Measurements from ENCODE around the gene SSBP3.
"Not testable (repeated sequence)": the region's sequence is repeated elsewhere in the genome, so short reads cannot be mapped to it uniquely, and the experiment has no call there.

The SSBP3 gene

GRCh38 chr1:54244655-54245054 lies 161.5 kb downstream of the SSBP3 start:
- DNase-seq (ENCODE audit: low read depth), result no peak

GRCh38 chr1:54243022-54243421 lies 163.2 kb downstream of the SSBP3 start:
- DNase-seq (ENCODE audit: low read depth), result no peak

GRCh38 chr1:54241364-54241763 lies 164.8 kb downstream of the SSBP3 start:
- no peak for DNase-seq (ENCODE audit: low read depth)

- no peak for DNase-seq (ENCODE audit: low read depth)
Measured at GRCh38 chr1:54240741-54241335, 165.4 kb downstream of the SSBP3 start.

GRCh38 chr1:54239631-54240031 lies 166.6 kb downstream of the SSBP3 start:
- DNase-seq (ENCODE audit: low read depth), result no peak

- DNase-seq (ENCODE audit: low read depth), result no peak
Measured at GRCh38 chr1:54239035-54239383, 167.2 kb downstream of the SSBP3 start.

- DNase-seq (ENCODE audit: low read depth), result no peak
Measured at GRCh38 chr1:54238353-54239034, 167.7 kb downstream of the SSBP3 start.

GRCh38 chr1:54237586-54237985 lies 168.6 kb downstream of the SSBP3 start:
- no peak for DNase-seq (ENCODE audit: low read depth)

- DNase-seq (ENCODE audit: low read depth), result no peak
Measured at GRCh38 chr1:54234284-54234683, 171.9 kb downstream of the SSBP3 start.

GRCh38 chr1:54233196-54233595 lies 173.0 kb downstream of the SSBP3 start:
- DNase-seq (ENCODE audit: low read depth), result not testable (repeated sequence)

- no peak for DNase-seq (ENCODE audit: low read depth)
Measured at GRCh38 chr1:54230507-54231339, 175.5 kb downstream of the SSBP3 start.

GRCh38 chr1:54229281-54229891 lies 176.8 kb downstream of the SSBP3 start:
- no peak for DNase-seq (ENCODE audit: low read depth)

GRCh38 chr1:54228638-54229079 lies 177.5 kb downstream of the SSBP3 start:
- DNase-seq (ENCODE audit: low read depth), result no peak

GRCh38 chr1:54227891-54228310 lies 178.3 kb downstream of the SSBP3 start:
- no peak for DNase-seq (ENCODE audit: low read depth)

GRCh38 chr1:54227091-54227602 lies 179.0 kb downstream of the SSBP3 start:
- no peak for DNase-seq (ENCODE audit: low read depth)

GRCh38 chr1:54225986-54226559 lies 180.1 kb downstream of the SSBP3 start:
- DNase-seq (ENCODE audit: low read depth), result no peak

- no peak for DNase-seq (ENCODE audit: low read depth)
Measured at GRCh38 chr1:54225378-54225777, 180.8 kb downstream of the SSBP3 start.

- no peak for DNase-seq (ENCODE audit: low read depth)
Measured at GRCh38 chr1:54224233-54224632, 182.0 kb downstream of the SSBP3 start.

- DNase-seq (ENCODE audit: low read depth), result no peak
Measured at GRCh38 chr1:54223441-54224202, 182.6 kb downstream of the SSBP3 start.

- DNase-seq (ENCODE audit: low read depth), result no peak
Measured at GRCh38 chr1:54222711-54223110, 183.5 kb downstream of the SSBP3 start.

- DNase-seq (ENCODE audit: low read depth), result no peak
Measured at GRCh38 chr1:54221867-54222484, 184.2 kb downstream of the SSBP3 start.

Measured in activated gamma-delta T cell treated with anti-CD3 and anti-CD28 coated beads, Interleukin-2, amount 50 U/mL, for 16 hours (primary cell).